Peyer's patch (tissue), 4 donors: ENCODE measurements around the gene ATP2C1.

Experiments used
- POLR2A ChIP-seq, 2 donors: fragments of 450-650 bp; IDR thresholded peaks; one replicate each; pipeline ENCODE4 v1.5.1; 2017; ENCODE audit warnings: antibody characterized with exemption in 2 of 2, mild to moderate bottlenecking in 2 of 2, moderate library complexity in 2 of 2
- TF ChIP-seq, protein P1 (sequence below), 6 experiments: fragments of 450-650 bp in 4 of 6; fragments of 200-600 bp in 2 of 6; sonication (generic) in 1 of 6; IDR thresholded peaks; one replicate each; pipeline ENCODE4 v1.5.1; 2017 to 2019; ENCODE audit warnings: antibody characterized with exemption in 6 of 6, mild to moderate bottlenecking in 3 of 6, moderate library complexity in 1 of 6

GRCh38 chr3:130866327-130866726, 27.6 kb upstream of the ATP2C1 start:
- TF ChIP-seq, protein P1, sequence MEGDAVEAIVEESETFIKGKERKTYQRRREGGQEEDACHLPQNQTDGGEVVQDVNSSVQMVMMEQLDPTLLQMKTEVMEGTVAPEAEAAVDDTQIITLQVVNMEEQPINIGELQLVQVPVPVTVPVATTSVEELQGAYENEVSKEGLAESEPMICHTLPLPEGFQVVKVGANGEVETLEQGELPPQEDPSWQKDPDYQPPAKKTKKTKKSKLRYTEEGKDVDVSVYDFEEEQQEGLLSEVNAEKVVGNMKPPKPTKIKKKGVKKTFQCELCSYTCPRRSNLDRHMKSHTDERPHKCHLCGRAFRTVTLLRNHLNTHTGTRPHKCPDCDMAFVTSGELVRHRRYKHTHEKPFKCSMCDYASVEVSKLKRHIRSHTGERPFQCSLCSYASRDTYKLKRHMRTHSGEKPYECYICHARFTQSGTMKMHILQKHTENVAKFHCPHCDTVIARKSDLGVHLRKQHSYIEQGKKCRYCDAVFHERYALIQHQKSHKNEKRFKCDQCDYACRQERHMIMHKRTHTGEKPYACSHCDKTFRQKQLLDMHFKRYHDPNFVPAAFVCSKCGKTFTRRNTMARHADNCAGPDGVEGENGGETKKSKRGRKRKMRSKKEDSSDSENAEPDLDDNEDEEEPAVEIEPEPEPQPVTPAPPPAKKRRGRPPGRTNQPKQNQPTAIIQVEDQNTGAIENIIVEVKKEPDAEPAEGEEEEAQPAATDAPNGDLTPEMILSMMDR (IDR thresholded peaks at IDR 0.05) = no peak
- TF ChIP-seq POLR2A (IDR thresholded peaks at IDR 0.05) = no peak
